Suppressor macrophage treated with lipopolysaccharide for 4 hours (primary cell): Measurements from ENCODE around the gene MRPL17.

Experiments used
- DNase-seq: peaks from one replicate; pipeline ENCODE4 v3.0.0-alpha.2; 2020

Gene MRPL17

DNA sequence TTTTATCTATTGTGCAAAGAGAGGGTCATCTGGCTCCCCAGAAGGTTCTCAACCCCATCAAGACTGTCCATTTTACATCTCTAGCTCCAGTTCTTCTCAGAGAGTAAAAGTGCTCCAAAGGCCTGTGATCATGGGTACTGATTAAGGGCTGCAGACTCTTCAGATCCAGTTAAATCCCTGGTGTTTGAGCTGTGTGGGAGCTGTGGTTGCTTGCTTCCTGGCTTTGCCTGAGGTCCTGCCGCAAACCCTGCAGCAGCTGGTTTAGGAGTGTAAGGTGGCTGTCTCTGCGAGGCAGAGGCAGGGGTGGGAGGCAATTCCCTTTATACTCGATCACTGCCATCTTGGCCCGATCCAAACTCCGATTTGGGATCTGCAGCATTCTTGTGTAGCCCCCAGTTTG, 1.2 kb downstream of the MRPL17 start:
- DNase-seq: peak; percentile 10

DNA sequence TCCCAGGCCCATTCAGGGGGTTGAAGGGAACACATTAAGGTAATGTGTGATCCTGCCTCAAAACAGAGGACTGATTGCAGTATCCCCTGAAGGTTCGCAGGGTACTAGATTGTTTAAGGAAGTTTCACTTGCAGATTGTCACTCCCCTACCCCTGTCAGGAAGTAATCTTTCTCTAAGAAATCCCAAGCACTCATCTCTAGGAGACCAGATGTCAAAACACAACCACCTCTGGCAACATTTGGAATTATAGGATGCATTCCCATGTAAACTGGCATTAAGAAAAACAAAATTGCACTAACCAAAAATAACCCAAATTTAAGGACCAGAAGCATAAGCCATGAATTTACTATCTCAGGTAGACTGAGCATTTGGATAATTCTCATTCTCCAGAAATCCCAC, 1.6 kb downstream of the MRPL17 start:
- DNase-seq: no peak

DNA sequence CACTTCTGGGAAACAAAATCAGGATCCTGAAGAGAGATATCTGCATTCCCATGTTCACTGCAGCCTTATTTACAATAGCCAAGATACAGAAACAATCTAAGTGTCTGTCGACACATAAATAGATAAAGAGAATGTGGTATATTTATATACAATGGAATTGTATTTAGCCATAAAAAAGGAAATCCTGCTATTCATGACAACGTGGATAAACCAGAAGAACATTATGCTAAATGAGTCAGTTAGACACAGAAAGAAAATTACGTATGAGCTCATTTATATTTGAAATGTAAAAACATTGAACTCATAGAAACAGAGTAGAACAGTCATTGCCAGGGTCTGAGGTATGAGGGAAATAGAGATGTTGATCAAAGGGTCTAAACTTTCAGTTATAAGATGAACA, 6.1 kb downstream of the MRPL17 start:
- DNase-seq: no peak

DNA sequence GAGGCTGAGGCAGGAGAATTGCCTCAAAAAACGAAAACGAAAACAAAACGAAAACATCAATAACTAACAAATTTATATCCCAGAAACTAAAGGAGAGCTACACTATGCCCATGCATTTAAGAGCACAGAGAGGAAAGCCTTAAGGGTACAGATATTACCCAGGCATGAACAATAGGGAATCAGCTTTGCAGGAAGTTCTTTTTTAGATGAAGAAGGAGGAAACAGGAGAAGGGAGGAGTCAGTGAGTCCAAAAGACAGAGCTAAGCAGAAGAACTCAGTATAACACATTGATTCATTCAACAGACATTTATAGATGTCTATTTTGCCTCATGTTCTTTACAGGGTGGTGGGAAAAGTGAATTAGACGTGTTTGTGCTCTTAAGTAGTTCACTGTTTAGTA, 8.3 kb downstream of the MRPL17 start:
- no peak for DNase-seq

DNA sequence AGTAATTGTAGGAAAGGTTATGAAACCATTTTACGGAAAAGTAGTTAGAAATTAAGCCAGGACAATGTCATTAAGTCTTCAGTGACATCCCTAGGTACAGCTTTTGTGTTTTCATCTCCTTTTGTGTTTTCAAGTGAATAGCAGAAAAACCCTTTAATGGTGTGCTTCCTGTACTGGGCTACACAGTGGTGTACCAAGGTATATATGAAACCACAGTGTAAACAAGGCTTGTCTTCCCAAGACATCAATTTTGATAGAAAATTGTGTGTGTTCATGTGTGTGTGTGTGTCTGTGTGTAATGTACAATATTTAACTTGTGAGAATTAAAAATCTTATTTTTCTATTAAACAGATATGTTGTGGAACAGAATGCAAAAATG, 8.9 kb downstream of the MRPL17 start:
- no peak for DNase-seq

DNA sequence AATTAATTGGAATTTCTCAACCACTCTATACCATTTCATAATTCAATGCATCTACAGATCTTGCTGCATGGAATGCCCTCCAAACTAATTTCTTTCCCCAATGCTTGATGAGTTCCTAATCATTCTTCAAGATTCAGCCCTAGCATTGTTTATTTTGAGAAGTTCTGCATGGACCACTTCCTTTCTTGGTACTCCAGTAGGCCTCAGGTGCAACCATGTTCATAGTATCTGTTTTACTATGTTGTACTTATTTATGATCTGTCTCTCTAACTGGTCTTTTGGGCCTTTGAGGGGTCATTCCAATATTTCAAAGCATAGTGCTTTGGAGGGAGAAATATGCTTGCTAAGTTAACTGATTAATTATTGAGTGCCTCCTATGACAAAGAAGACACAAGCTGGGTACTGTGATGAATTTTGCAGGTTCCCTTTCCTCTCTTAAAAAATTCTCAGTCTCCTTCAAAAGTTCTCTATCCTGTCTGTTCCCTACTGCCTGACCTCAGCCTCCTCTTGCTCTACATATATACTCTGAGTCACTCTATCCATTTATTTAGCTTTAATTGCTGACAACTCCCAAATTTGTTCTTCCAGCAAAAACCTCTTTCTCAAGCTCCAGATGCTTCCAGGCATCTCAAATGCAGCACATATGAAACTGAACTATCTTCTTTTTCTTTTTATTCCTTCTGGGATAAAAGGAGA, 9.5 kb downstream of the MRPL17 start:
- no peak for DNase-seq

DNA sequence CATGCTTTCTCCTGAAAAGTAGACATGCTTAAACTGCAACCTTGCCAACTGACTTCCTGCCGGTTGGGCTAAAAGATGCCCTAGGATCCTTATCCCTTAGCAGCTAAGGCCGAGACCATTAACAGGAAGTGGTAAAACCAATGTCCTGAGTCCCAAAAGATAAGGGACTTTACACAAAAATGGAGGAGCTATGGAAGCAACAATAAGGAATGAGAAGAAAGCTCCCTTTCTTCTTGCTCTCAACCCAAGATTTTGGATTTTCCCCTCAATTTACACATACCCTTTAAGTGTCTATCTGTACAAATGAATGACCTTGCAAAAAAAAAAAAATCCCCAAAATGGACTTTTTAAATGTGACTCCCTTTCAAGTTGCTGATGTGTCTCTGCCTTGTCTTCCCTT, 11.1 kb downstream of the MRPL17 start:
- DNase-seq: no peak

DNA sequence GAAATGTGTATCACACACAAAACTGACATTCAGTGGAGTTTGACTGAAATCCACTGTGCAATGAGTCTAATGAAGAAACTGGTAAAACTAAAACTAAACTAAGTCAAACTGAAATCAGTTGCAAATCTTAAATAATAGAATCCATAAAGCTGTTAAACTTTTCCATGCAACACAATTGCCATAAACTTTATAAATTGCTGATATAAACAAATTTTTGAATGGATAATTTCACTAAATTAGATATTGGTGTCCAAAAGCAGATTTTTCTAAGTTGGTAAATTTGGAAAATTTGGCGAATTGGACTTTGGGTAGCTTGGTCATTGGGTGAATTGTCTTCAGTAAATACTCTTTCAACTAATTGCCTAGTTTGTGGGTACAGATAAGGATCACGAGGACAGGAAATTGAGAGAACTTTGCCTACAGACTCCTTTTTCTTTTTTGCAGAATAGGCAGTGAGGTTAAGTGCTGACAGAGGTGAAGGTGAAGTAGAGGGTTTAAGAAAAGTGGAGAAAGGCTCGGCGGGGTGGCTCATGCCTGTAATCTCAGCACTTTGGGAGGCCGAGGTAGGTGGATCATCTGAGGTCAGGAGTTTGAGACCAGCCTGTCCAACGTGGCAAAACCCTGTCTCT, 12.8 kb downstream of the MRPL17 start:
- no peak for DNase-seq

DNA sequence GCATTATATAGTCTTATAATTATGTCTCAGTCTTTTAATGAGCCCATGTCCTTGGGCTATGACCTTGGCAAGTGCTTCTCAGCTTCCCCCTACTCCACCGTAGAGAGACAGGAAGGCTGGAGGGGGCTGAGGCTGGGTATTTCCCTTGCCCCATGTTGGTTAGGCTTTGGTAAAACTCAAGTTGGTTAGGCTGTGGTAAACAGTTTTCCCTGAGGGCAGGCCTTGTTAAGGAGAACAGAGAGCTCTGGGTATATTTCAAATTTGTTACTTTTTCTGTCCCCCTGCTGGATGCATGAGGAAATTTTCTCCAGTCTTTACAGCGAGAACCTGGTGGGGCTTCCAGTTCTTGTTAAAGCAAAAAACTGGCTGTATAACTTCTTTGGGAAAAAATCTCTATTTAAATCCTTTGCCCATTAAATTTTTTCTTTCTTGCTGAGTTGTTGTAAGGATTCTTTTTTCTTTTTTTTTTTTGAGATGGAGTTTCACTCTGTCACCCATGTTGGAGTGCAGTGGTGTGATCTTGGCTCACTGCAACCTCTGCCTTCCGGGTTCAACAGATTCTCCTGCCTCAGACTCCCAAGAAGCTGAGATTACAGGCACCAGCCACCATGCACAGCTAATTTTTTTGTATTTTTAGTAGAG, 15.3 kb downstream of the MRPL17 start:
- peak; percentile 53 for DNase-seq

DNA sequence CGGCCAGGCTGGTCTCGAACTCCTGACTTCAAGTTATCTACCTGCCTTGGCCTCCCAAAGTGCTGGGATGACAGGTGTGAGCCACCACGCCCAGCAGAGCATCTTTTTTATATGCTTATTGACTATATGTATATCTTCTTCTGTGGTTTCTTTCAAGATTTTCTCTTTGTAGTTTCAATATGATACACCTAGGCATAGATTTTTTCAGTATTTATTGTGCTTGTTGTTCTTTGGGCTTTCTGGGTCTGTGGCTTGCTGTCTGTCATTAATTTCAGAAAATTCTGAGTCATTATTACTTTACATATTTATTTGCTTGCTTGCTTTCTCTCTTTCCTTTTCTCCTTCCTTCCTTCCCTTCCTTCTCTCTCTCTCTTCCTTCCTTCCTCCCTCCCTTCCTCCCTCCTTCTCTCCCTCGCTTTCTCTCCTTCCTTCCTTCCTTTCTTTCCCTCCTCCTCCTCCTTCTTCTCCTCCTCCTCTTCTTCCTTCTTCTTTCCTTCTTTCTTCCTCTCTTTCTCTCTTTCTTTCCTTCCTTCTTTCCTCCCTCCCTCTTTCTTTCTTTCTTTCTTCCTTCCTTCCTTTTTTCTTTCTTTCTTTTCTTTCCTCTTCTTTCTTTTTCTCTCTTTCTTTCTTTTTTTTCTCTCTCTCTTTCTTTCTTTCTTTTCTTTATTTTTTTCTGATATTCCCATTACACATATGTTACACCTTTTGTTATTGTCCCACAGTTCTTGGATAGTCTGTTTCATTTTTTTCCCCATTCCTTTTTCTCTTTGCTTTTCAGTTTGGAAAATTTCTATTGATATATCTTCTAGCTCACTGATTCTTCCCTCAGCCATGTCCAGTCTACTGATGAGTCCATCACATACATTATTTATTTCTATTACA, 16.6 kb downstream of the MRPL17 start:
- DNase-seq: no peak

DNA sequence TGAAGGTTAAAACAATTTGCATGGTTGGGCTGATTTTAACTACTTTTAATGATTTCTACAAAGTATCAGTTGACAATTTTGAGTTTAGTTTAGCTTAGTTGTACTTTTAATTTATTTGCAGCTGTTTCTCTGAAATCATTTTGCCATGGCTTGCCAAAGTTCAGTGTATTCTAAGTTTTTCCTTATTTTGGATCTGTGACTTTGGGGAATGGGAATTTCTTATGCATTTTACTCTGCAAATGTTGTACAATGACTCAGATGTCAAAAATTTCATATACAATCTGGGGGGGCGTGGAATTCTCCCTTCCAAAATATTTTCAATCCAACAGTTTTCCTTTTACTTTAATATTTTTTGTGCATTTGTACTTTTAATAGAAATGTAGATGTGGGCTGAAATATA, 18.6 kb downstream of the MRPL17 start:
- no peak for DNase-seq

DNA sequence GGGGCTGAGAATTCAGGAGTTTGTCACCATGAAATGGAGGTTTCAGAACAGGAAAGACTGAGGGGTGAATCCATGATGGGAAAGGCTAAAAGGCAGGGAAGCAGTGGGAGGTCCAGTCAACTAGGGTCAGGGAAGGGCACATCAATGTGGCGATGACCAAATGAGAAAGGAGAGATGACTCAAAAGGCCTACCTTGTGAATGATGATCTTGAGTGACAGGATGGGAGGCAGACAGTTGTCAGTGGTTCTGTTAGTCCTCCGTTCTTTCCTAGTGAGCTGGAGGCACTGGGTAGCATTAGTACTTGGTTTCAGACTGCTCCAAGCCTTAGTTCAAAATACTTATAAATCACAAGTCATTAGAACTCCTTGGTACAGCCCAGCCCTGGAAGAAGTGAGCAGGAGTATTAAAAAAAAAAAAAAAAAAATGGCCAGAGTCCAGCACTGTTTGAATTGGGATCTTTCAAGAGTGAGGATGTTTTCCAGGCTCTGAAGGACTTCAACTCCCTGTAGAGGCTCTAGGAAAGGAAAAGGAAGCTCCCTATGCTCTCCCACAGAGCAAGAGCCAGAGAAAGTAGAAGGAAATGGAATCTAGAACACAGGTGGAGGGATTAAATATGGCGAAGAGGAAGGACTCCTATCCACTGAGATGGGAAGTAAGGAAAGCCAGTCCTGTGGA, 19.2 kb downstream of the MRPL17 start:
- no peak for DNase-seq

DNA sequence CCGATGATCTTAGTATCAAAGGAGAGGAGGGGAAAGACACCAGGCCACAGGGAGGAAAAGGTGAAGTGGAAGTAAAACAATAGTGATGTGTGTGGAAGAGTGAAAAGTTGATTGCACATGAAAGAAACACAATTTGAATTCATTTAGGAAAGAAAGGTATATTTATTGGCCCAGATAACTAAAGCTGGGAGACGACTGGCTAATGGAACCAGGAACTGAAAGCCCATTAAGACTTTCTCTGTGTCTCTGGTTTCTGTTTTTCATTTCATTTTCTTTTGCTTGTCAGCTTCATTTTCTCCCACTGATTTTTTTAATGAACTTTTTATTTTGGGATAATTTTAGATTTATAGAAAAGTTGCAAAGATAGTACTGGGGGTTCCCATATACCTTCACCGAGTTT, 22.4 kb downstream of the MRPL17 start:
- DNase-seq: no peak

DNA sequence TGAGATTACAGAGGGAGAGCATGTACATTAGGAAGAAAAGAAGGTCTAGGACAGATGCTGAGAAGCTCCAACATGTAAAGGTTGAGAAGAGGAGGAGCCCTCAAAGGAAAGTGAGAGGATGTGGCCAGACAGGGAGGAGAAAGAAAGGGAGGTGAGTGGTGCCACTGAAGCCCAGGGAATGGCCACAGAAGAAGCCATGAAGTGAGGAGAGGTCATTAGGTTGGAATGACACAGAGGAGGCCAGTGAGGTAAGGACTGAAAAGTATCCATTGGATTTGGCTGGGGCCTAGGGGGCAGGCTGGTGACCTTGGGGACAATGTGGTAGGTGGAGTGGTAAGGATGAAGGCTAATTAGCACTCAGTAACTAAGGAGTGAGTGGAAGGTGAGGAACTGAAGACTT, 24.5 kb downstream of the MRPL17 start:
- DNase-seq: no peak

DNA sequence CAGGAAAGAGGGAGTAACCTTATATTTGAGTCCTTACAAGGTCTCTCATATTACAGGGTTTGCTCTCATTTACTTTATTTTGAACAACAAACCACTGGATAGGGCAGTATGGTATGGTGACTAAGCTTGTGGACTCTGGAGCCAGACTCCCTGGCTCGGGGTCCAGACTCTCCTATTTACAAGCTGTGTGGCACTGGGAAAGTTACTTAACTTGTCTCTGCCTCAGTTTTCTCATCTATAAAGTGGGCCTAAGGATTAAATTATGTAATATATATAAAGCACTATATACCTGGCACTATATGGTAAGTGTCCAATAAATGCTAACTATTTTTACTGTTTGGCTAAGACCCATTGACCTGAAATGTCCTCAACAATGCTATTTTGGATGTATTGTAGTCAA, 25.8 kb downstream of the MRPL17 start:
- no peak for DNase-seq

DNA sequence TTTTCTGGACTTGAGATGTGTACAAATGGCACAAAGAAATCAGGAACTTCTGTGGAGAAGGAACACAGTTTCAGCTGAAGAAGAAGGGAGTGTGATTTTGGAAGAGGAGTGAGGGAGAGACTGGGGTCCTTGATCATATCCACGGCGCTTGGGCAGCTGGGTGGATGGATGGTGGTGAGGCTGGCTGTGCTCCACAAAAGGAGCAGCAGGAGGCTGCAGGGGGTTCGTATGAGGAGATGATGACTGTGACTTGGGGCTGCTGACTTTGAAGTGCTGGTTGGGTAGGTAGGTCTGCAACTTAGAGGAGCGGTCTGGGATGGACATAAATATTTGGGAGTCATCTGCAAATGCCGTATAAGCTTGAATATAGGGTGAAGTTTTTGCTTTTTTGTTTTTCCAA, 26.2 kb downstream of the MRPL17 start:
- no peak for DNase-seq

DNA sequence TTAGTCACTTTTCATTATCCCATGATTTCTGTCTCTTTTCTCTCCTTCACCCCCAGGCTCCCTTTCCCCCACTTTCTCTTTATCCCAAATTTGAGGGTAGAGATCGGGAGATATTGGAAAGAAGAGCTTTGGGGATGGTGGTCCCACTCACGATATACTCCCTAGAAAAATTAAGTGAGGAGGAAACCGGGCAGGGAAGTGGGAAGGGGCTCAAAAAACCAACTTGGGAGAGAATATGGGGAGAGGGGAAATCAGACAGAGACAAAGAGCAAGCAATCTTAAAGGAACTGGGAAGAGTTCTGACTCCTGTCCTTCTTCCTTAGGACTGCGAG, 26.6 kb downstream of the MRPL17 start:
- no peak for DNase-seq

DNA sequence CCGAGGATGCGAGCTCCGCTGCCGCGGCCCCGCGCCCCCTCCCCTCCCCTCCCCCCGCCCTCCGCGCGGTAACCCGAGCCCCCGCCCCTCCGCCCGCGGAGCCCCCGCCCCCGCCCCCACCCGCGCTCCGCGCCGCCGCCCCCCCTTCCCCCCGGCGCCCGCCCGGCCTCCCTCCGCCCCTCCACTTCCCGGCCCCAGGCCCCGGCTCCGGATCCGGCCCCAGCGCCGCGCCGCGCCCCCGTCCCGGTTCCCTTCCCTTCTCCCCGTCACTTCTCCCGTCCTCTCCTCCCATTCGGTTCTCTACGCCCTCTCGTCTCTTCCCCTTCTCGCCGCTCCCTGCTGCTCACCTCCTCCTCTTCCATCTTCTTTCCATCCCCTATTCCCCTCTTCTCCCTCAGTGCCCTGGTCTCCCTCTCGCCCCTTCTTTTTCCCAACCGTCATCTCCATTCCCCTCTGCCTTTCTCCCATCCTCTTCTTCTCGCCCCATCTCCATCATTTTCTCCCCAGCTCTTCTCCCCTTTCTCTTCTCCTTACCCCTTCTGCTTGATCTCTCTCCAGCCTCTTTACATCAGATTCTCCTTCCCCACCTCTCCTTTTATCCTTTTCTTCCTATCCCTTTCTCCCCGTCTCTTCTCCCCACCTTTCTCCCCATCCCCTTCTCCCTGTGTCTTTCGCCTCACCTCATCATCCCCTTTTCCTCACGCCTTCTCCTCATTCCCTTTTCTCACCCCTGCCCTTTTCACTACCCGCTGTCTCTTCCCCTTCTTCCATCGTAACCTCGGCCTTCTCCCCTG, 27.2 kb downstream of the MRPL17 start, which contains the start of gene DCHS1:
Gene DCHS1 (minus strand): TSS at position 20 of the 794 bp plus-strand sequence. CDS start 14,196 bp downstream, outside the sequence.
- DNase-seq: no peak

DNA sequence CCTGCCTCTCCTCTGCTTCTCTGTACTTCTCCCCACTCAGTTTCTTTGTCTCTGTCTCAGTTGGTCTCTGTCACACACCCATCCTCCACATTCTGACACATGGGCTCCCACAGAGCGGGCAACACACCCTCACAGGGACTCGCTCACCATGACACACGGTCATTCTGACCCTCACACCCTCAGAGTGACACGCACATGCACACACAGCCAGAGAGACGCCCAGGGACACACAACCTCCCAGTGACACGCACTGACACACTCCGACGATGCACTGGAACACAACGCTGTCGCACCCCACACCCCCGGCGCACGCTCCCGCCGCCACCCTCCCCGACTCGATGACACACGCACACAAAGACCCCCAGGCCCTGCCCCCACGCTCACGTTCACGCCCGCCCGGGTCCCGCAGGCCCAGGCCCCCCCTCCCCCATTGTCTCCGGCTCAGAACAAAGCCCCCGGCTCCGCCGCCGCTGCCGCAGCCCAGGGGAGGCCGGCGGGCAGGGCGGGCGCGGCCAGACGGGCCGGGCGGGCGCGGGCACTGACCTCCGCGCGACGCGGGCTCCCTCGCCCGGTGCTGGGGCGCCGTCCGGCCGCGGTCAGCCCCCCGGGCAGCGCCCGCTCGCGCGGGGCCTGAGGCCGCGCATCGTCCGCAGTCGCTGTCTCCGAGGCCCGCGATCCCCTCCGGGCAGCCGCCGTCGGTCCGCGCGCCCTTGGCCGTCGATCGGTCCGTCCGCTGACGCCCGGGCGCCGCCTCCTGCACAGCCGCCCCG, 27.9 kb downstream of the MRPL17 start:
- no peak for DNase-seq

DNA sequence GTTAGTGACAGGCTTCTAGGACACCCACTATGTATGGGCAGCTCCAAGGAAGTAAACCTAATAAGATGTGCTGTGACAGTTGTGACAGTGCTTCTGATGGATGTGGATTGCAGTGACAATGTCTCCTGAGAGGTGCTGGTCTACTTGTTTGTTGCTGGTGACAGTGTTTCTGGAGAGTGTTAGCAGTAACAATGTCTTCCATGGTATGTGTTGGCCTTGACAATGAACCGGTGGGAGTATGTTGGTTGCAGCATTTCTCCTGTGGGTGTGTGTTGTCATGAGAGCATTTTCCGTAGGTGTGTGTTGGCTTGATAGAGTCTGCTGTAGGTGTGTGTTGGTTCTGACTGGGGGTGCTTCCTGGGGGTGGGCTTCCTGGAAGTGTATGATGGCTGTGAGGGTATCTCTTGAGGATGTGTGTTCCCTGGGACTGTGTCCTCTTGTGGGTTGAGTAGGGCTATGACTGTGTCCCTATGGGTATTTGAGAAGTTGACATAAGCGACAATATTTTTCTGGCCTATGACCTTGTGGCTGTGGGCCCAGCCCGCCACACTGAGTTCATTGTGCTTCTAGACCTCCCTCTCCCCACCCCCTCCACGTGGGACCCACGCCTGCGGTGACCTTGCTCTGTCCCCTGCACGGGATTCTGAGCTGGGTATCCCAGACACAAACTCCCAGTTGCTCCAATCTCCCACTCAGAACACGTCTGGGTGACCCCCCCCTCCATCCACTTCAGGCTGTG, 28.7 kb downstream of the MRPL17 start:
- no peak for DNase-seq

DNA sequence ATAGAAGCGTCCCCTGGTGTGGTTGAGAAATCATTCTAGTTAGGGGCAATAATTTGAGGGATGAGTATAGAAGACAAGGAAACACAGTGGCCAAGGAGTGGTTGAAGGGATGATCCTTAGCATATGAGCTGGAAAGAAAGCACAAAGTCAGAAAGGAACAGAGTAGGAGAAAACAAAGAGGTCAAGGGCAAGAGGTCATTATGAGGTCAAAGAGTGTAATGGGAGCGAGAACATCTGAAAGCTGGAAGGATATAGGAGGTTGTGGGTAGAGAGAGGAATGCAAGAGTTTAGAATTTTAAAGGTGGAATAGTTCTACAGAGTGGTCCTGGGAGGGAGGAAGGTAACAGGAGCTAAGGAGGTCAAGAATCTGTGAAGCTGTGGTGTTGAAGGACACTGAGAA, 29.5 kb downstream of the MRPL17 start:
- no peak for DNase-seq
